WTC11 (cell line): ENCODE results near the gene B3GLCT. TPM values are rescaled to one million over a fixed set of nuclear protein-coding genes. Genes with fewer than 3 reads are reported as not detected.

Experiments
- ATAC-seq: fragments of 200-7000 bp; cut with Tn5 transposase; 2 replicates; pipeline ENCODE4 v1.10.0; 2021; ENCODE audit warnings: mild to moderate bottlenecking, moderate library complexity
- CTCF ChIA-PET: fragments of 300-600 bp; sonication (Branson Sonifier 250); formaldehyde crosslinking; loops from one replicate; lab custom pipeline; 2021; ENCODE audit warnings: antibody characterized with exemption; lab: Charles Lee
- POLR2A ChIA-PET: fragments of 350-600 bp; sonication (Branson Sonifier 250); formaldehyde crosslinking; loops from one replicate; lab custom pipeline; 2021; ENCODE audit warnings: antibody characterized with exemption; lab: Charles Lee
- DNase-seq: peaks from one replicate; pipeline ENCODE4 v3.0.0; 2021; ENCODE audit warnings: low spot score
- H3K27ac Mint-ChIP-seq: 2 replicates; pipeline ENCODE4 v1.8.0; 2021; ENCODE audit warnings: mixed read lengths
- H3K27me3 Mint-ChIP-seq: 2 replicates; pipeline ENCODE4 v1.8.0; 2021; ENCODE audit warnings: low read depth, mild to moderate bottlenecking, moderate library complexity, mixed read lengths
- H3K36me3 Mint-ChIP-seq: 2 replicates; pipeline ENCODE4 v1.8.0; 2021; ENCODE audit warnings: mixed read lengths
- H3K4me1 Mint-ChIP-seq: 2 replicates; pipeline ENCODE4 v1.8.0; 2022; ENCODE audit warnings: mixed read lengths
- H3K4me3 Mint-ChIP-seq: 2 replicates; pipeline ENCODE4 v1.8.0; 2021; ENCODE audit warnings: mild to moderate bottlenecking, moderate library complexity, mixed read lengths
- H3K9me3 Mint-ChIP-seq: 2 replicates; pipeline ENCODE4 v1.8.0; 2021; ENCODE audit warnings: mixed read lengths
- AR ChIP-seq: fragments of 250-450 bp; sonication (Bioruptor Pico); IDR thresholded peaks from 2 replicates; pipeline ENCODE4 v1.9.0; 2021; ENCODE audit warnings: mild to moderate bottlenecking
- CREB1 ChIP-seq: sonication (generic); formaldehyde crosslinking; IDR thresholded peaks from 2 replicates; pipeline ENCODE4 v1.8.0; 2023; ENCODE audit warnings: mild to moderate bottlenecking, missing genetic modification reagents
- CTCF ChIP-seq: fragments of 200-600 bp; IDR thresholded peaks from 2 replicates; pipeline ENCODE4 v1.8.0; 2022; ENCODE audit warnings: antibody characterized with exemption
- E2F5 ChIP-seq: sonication (generic); formaldehyde crosslinking; IDR thresholded peaks from 2 replicates; pipeline ENCODE4 v1.8.1; 2022; ENCODE audit warnings: mild to moderate bottlenecking, moderate library complexity, missing genetic modification reagents
- EMX1 ChIP-seq: fragments of 250-450 bp; sonication (Bioruptor Pico); IDR thresholded peaks from 2 replicates; pipeline ENCODE4 v1.8.0; 2021; ENCODE audit warnings: mild to moderate bottlenecking
- ESRRA ChIP-seq: sonication (generic); formaldehyde crosslinking; IDR thresholded peaks from 2 replicates; pipeline ENCODE4 v1.8.1; 2022; ENCODE audit warnings: mild to moderate bottlenecking, missing genetic modification reagents, borderline replicate concordance
- GABPB1 ChIP-seq: sonication (generic); formaldehyde crosslinking; IDR thresholded peaks from 2 replicates; pipeline ENCODE4 v1.8.1; 2023; ENCODE audit warnings: mild to moderate bottlenecking, missing genetic modification reagents
- IRF1 ChIP-seq: sonication (generic); formaldehyde crosslinking; IDR thresholded peaks from 2 replicates; pipeline ENCODE4 v1.8.0; 2023; ENCODE audit warnings: missing genetic modification reagents
- KAT7 ChIP-seq: sonication (generic); formaldehyde crosslinking; IDR thresholded peaks from 2 replicates; pipeline ENCODE4 v1.8.1; 2023; ENCODE audit warnings: missing genetic modification reagents, mild to moderate bottlenecking, borderline replicate concordance
- NFE2L1 ChIP-seq: sonication (generic); formaldehyde crosslinking; IDR thresholded peaks from 2 replicates; pipeline ENCODE4 v1.8.1; 2023; ENCODE audit warnings: missing genetic modification reagents
- NR3C1 ChIP-seq: sonication (generic); formaldehyde crosslinking; conservative IDR thresholded peaks from 2 replicates; pipeline ENCODE4 v1.8.1; 2023; ENCODE audit warnings: low read depth, mild to moderate bottlenecking, missing genetic modification reagents
- TEAD4 ChIP-seq: sonication (generic); formaldehyde crosslinking; IDR thresholded peaks from 2 replicates; pipeline ENCODE4 v1.8.0; 2022; ENCODE audit warnings: mild to moderate bottlenecking, missing genetic modification reagents
- ZNF121 ChIP-seq: sonication (generic); formaldehyde crosslinking; IDR thresholded peaks from 2 replicates; pipeline ENCODE4 v1.8.0; 2023; ENCODE audit warnings: missing genetic modification reagents
- ZNF219 ChIP-seq: sonication (generic); formaldehyde crosslinking; IDR thresholded peaks from 2 replicates; pipeline ENCODE4 v1.8.0; 2023; ENCODE audit warnings: missing genetic modification reagents, mild to moderate bottlenecking, borderline replicate concordance
- ZNF263 ChIP-seq: sonication (generic); formaldehyde crosslinking; IDR thresholded peaks from 2 replicates; pipeline ENCODE4 v1.8.1; 2022; ENCODE audit warnings: low read depth, mild to moderate bottlenecking, moderate library complexity, missing genetic modification reagents
- total RNA-seq: library from RNA; stranded (reverse); gene quantifications from 3 replicates; pipeline ENCODE4 v1.2.3, GENCODE V29; 2021
- TF ChIP-seq, protein P1 (sequence below): sonication (generic); formaldehyde crosslinking; IDR thresholded peaks from 2 replicates; pipeline ENCODE4 v1.8.1; 2023; ENCODE audit warnings: mild to moderate bottlenecking, moderate library complexity, missing genetic modification reagents
- TF ChIP-seq, protein P2 (sequence below): fragments of 250-450 bp; sonication (Bioruptor Pico); IDR thresholded peaks from 2 replicates; pipeline ENCODE4 v2.1.2; 2022; ENCODE audit warnings: mild to moderate bottlenecking, moderate library complexity

The B3GLCT gene
- total RNA-seq, 1 experiment from 2014 or later = 2.4 TPM

DNA sequence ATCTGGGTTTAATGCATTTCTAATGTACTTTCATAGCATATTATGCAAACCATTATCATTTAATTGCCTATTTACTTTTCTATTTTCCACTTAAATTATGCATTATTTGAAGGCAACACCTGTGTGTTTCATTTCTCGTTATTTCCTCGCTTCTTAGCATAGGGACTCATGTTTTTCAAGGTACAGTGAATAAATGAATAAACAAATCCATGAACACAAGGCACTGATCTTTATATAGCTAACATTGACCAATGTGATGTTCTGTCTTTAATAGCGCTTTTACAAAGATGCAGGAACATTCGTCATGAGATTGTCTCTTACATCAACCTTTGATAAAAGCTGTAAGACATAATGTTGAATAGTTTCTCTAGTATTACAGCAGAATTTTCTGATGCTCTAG, 121.2 kb downstream of the B3GLCT start (continued):
- no peak for TF ChIP-seq AR (CRISPR knock-in tag)

DNA sequence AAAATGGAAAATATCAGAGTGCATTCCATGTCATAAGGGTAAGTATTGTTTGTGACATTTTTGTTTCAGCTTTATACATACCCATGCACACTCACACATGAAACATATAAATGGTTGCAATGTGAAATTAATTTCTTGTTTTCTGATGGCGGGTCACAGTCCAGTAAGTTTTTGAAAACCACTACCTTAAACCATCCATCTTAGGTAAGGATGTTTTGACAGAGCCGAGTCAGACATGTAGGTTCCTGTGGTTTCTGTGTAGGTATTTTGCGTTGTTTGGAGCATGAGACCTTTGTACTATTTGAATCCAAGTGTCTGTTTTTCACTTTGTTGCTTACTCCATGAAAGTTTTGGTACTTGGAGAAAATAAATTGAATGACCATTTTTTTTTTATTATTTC, 121.7 kb downstream of the B3GLCT start:
- H3K4me1 Mint-ChIP-seq = peaks cover 15% of the 10 kb centered on the region
- peaks cover 17% of the 10 kb centered on the region for H3K9me3 Mint-ChIP-seq
- DNase-seq = no peak
- H3K36me3 Mint-ChIP-seq = peaks cover 16% of the 10 kb centered on the region
- no peak overlapping the region for H3K27ac Mint-ChIP-seq
- TF ChIP-seq ZNF121 (CRISPR knock-in tag) (no peak), ZNF263 (CRISPR knock-in tag) (no peak), NFE2L1 (CRISPR knock-in tag) (no peak), ESRRA (CRISPR knock-in tag) (no peak), KAT7 (CRISPR knock-in tag) (no peak), CTCF (no peak), IRF1 (no peak), E2F5 (CRISPR knock-in tag) (no peak), TEAD4 (CRISPR knock-in tag) (no peak), EMX1 (CRISPR knock-in tag) (no peak)
- TF ChIP-seq, protein P1, sequence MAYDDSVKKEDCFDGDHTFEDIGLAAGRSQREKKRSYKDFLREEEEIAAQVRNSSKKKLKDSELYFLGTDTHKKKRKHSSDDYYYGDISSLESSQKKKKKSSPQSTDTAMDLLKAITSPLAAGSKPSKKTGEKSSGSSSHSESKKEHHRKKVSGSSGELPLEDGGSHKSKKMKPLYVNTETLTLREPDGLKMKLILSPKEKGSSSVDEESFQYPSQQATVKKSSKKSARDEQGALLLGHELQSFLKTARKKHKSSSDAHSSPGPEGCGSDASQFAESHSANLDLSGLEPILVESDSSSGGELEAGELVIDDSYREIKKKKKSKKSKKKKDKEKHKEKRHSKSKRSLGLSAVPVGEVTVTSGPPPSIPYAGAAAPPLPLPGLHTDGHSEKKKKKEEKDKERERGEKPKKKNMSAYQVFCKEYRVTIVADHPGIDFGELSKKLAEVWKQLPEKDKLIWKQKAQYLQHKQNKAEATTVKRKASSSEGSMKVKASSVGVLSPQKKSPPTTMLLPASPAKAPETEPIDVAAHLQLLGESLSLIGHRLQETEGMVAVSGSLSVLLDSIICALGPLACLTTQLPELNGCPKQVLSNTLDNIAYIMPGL (CRISPR knock-in tag) = no peak
- TF ChIP-seq, protein P2, sequence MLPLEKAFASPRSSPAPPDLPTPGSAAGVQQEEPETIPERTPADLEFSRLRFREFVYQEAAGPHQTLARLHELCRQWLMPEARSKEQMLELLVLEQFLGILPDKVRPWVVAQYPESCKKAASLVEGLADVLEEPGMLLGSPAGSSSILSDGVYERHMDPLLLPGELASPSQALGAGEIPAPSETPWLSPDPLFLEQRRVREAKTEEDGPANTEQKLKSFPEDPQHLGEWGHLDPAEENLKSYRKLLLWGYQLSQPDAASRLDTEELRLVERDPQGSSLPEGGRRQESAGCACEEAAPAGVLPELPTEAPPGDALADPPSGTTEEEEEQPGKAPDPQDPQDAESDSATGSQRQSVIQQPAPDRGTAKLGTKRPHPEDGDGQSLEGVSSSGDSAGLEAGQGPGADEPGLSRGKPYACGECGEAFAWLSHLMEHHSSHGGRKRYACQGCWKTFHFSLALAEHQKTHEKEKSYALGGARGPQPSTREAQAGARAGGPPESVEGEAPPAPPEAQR = no peak
- TF ChIP-seq, all 79 proteins: peak for 0
- POLR2A ChIA-PET = no interaction called here
- Mint-ChIP-seq H3K27me3 (no peaks in the 10 kb centered on the region), H3K4me3 (no peak overlapping the region)
- ATAC-seq = no peak
- CTCF ChIA-PET = no interaction called here

- ATAC-seq (no peak), DNase-seq (no peak)
- Mint-ChIP-seq H3K36me3 (peaks cover 11% of the 10 kb centered on the region), H3K27me3 (no peaks in the 10 kb centered on the region), H3K4me3 (no peak overlapping the region), H3K27ac (no peak overlapping the region), H3K4me1 (peaks cover 19% of the 10 kb centered on the region), H3K9me3 (peaks cover 11% of the 10 kb centered on the region)
- ChIA-PET POLR2A (no interaction called here), CTCF (no interaction called here)
- TF ChIP-seq NR3C1 (CRISPR knock-in tag) (no peak), GABPB1 (CRISPR knock-in tag) (no peak), CREB1 (CRISPR knock-in tag) (no peak), ZNF219 (CRISPR knock-in tag) (no peak)
Observed at GRCh38 chr13:31322026-31322425, 122.3 kb downstream of the B3GLCT start.
